Limb (tissue), 2 donors: ENCODE measurements around the gene HIF3A.

ENCODE experiments used
- DNase-seq, 2 donors: peaks; one replicate each; pipeline ENCODE4 v3.0.0-alpha.2; 2016; ENCODE audit errors: extremely low spot score in 2 of 2

HIF3A gene

GRCh38 chr19:46381756-46382345 is 85.0 kb downstream of the HIF3A start:
- DNase-seq, result no peak

DNA sequence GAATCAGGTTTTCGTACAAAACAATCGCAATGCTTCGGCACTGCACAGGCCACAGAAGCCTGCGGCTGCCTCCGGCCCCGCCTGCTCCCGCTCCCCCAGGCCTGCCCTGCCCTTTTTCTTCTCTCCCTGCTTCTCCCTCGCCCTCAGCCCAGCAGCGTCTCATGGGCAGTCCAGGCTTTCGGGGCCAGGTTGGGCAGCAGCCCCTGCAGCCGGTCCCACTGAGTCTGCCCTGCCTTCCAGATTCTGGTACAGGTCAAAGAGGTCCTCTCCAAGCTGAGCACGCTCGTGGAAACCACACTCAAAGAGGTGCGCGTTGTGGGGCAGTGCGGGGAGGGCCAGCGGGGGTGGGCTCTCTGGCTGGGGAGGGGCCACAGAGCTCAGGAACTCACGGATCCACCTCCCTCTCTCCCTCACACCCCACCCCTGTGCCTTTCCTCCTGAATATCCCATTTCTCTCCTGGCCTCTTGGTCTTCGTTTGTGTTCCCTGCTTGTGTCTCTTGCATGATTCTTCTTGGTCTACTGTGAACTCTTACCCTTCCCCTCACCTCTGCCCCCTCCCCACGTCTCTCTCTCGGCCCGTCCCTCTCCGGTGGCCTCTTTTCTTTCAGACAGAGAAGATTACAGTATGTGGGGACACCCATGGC is 86.5 kb downstream of the HIF3A start:
- no peak for DNase-seq

GRCh38 chr19:46383846-46384245 is 87.0 kb downstream of the HIF3A start:
- no peak for DNase-seq

GRCh38 chr19:46384396-46384795 is 87.6 kb downstream of the HIF3A start:
- DNase-seq, result no peak

DNA sequence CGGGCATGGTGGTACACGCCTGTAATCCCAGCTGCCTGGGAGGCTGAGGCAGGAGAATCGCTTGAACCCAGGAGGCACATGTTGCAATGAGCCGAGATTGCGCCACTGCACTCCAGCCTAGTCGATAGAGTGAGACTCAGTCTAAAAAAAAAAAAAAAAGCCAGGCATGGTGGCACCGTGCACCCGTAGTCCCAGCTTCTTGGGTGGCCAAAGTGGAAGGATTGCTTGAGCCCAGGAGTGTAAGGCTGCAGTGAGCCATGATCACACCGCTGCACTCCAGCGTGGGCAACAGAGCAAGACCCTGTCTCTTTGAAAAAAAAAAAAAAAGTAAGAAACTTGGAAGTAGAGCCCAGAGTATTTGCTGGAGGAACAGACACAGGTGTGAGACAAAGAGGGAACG is 88.8 kb downstream of the HIF3A start:
- DNase-seq, result peak in 1 of 2 donors; percentile 14

DNA sequence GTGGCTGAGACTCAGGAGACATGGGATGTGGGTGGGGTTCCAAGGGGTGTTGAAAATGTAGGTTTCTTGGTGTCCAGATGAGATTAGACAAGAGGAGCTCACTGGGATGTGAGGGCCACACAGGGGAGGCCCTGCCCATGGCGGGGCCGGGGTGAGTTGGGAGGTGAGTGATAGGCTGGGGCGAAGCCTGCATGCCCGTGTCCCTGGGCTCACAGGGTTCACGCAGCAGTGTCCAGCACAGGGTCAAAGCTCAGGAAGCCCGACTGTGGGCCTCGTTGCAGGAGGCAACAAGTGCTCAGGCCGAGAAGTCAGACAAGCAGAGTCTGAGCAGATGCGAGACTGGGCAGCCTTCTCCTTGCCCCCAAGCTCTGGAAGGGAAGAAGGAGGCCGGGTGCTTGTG is 89.3 kb downstream of the HIF3A start:
- DNase-seq, result no peak

DNA sequence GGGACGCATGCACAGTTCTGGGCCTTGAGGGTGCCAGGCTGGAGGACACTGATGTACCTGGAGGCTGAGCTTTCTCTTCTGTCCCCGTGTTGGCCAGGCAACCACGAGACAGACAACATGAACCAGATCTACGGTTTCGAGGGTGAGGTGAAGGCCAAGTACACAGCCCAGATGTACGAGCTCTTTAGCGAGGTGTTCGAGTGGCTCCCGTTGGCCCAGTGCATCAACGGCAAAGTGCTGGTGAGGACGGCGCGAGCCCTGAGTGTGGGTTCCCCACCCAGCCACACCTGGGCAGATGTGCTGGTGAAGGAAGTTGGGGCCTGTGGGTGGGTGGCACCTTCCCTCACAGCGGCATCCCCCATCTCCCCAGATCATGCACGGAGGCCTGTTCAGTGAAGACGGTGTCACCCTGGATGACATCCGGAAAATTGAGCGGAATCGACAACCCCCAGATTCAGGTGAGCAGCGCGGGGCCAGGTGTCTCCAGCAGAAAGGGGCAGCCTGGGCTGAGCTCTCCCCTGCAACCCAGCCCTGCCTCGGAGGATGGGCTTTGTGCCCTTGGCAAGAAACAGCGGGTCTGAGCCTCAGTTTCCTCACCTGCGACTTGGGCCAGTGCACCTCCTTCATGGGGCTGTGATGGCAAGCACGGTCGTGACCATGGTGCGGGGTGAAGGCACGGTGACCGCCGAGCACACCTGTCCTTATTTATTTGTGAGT is 90.3 kb downstream of the HIF3A start:
- DNase-seq, result no peak

GRCh38 chr19:46387713-46388130 is 90.9 kb downstream of the HIF3A start:
- DNase-seq, result no peak

DNA sequence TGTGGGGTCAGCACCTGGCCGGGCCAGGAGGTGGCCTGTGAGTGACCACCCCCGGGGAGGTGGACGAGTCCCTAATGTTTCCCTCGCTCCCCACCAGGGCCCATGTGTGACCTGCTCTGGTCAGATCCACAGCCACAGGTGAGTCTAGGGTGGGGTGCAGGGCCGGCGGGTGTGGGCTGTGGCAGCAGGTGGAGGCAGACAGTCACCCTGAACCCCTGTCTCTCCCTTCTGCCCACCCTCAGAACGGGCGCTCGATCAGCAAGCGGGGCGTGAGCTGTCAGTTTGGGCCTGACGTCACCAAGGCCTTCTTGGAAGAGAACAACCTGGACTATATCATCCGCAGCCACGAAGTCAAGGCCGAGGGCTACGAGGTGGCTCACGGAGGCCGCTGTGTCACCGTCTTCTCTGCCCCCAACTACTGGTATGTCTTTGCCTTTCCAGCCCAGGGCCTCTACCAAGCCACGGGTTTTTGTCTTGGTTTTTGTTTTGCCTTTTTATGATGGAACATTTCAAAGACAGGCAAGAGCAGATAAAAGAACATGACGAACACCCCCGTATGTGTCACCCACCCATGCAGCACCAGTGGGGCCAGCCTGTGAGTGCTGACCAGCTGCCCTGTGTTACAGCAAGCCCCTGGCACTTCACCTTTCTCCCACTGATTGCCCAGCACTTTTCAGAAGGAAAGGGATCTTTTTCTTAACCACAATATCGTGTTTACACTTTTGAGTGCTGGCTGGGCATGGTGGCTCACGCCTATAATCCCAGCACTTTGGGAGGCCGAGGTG is 91.7 kb downstream of the HIF3A start:
- no peak for DNase-seq

- no peak for DNase-seq
These were observed 93.4 kb downstream of the HIF3A start for GRCh38 chr19:46390121-46390858.

DNA sequence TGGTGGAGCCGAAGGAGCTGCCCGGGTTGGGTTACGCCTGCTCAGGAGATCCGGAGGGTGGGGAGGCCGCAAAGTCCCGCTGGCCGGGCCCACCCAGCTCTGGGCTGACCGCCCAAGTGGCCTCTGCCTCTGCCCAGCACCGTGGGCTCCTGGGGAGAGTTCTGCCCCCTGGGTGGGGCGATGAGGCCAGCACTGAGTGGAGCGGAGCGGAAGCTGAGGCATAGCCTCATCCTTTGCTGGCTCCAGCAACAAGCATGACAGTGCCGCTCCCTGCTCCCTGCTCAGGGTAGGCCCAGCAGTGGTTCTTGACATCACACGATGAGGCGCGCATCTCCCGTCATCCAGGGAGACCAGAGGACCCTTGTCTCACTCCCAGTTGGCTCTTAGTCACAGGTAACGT is 94.0 kb downstream of the HIF3A start:
- DNase-seq, result no peak

DNA sequence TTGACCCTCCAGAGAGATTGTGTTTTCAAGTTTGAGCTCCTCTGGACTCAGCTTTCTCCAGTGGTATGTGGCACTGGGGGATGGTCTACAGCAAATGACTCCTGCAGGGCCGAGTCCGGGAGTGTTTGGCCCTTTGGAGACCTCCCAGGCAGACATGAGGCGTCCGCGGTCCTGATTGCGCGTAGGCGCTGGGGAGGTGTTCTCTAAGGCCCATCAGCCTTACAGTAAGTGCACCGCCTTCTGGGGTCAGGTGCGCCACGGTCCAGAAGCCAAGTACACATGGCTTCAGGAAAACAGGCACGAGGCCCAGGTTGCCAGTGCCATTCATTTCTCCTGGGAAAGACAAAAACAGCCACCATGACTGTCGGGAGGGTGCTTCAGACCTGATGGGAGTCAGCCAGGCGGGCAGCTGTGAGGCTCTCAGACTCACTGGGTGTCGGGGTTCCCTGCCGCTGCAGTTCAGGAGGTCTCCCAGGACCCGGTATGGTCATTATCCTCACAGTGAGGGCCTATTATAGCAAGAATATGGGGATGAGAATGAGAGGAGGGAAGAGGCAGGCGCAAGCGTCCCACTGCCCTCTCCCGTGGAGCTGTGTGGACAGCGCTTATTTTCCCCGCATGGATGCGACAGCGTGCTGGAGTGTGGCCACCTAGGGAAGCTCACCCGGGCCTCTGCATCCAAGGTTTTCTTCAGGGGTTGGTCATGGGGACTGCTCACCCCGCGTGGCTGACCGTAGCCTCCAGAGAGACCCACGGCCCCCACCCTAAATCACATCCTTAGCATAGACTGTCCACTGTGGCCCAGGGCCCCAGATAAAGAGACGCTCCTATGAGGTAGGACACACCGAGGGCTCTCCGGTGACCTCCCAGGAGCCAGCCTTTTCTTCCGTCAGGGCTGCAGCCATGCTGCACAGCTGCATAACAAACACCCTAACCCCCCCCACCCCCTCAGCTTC is 94.7 kb downstream of the HIF3A start:
- DNase-seq, result no peak

DNA sequence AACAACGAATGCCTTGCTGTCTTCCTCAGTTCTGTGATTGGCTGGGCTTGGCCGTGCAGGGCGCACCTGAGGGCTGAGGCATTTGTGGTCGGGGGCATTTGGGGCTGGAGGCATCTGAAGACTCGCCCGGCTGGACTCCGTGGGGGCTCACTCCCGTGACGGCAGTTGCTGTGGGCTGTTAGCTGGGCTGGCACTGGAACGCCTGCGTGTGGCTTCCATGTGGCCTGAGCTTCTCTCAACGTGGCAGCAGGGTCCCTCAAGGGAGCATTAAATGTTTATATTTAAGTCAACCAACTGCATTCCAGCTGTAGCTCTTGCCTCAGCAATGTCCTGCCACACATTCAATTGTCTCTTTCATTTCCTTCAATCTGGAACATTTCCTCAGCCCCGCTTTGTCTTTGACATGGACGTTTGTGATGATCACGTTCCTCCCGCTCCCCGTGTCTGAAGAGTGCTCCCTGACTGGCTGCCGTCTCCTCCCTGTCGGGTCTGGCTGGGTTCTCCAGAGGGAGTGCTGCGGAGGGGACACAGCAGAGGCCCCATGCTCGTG is 95.5 kb downstream of the HIF3A start:
- DNase-seq, result peak in 1 of 2 donors; percentile 52

DNA sequence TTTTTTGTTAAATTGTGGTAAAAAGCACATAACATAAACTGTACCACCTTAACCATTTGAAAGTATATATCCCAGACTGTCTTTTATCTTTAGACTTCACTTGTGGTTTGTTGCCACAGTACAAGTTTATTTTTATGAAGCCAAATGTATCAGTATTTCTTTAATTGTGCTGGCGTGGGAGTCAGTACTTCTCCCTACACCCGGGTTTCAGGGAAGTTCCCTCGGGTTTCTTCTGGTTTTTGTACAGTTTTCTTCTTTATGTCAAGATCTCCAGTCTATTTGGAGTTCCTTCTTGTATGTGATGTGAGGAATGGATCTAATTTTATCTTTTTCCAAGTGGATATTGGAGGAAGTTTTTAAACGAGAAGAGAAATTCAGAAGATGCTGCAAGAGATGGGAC is 96.0 kb downstream of the HIF3A start:
- no peak for DNase-seq
